Fibroblast of skin of left biceps (primary cell): Measurements from ENCODE around the gene H2AZ2.
"Not testable (repeated sequence)": the region's sequence is repeated elsewhere in the genome, so short reads cannot be mapped to it uniquely, and the experiment has no call there.

ENCODE experiments used
- DNase-seq, 2 experiments: peaks; one replicate each; pipeline ENCODE4 v3.0.0-alpha.2; 2013; ENCODE audit warnings: low read depth in 2 of 2

The H2AZ2 gene

DNA sequence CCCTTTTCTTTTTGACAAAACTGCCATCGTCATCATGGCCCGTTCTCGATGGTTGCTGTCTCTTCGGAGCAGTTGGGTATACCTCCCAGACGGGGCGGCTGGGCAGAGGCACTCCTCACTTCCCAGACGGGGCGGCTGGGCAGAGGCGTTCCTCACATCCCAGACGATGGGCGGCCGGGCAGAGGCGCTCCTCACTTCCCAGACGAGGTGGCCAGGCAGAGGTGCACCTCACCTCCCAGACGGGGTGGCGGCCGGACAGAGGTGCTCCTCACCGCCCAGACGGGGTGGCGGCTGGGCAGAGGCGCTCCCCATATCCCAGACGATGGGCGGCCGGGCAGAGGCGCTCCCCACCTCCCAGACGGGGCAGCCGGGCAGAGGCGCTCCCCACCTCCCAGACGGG, 22.9 kb upstream of the H2AZ2 start:
- DNase-seq = not testable (repeated sequence)

DNA sequence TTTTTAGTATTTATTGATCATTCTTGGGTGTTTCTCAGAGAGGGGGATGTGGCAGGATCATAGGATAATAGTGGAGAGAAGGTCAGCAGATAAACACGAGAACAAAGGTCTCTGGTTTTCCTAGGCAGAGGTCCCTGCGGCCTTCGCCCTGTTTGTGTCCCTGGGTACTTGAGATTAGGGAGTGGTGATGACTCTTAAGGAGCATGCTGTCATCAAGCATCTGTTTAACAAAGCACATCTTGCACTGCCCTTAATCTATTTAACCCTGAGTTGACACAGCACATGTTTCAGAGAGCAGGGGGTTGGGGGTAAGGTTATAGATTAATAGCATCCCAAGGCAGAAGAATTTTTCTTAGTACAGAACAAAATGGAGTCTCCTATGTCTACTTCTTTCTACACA, 22.4 kb upstream of the H2AZ2 start:
- not testable (repeated sequence) for DNase-seq

DNA sequence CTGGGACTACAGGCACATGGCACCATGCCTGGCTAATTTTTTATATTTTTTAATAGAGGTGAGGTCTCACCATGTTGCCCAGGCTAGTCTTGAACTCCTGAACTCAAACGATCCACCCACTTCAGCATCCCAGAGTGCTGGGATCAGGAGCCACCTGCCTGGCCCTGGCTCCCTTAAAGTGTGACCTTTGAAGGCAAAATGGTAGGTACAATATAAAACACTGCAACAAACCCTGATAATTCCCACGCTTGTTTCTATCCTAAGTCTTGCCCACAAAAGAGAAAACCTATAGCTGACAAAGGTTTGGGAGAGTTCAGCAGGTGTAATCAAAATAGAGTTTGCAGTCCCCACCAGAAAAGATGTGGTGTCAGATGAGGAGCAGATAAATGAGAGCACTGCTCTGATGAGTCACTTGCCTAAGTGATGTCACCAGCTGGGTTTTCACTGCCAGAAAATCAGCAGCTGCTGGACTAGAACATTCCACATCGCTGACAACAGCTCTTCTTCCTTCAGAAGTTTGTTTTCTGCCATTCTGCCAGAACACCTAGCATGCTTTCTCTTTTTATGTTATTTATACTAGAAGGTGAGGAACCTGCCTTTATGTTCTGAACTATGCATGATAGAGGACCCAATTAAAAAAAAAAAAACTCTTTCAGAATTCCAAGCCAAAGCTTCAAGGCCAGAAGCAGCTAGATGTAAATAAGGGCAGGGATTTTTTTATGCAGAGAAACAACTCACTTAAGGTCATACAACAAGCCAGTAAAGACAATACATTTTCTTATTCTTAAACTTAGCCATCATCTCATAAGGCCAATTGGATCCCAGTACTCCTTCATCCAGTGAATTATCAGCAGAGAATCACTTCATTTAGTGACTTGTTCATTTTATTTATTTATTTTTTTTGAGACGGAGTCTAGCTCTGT, 19.4 kb upstream of the H2AZ2 start:
- peak; percentile 29 to 44 for DNase-seq

DNA sequence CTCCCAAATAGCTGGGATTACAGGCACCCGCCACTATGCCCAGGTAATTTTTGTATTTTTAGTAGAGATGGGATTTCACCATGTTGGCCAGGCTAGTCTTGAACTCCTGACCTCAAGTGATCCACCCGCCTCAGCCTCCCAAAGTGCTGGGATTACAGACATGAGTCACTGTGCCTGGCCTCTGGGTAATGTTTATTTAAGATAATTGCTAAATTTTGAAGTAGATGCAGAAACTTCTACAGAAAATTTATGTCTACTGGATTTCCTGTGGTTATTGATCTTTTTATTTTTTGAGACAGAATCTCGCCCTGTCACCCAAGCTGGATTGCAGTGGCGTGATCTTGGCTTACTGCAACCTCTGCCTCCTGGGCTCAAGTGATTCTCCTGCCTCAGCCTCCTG, 14.1 kb upstream of the H2AZ2 start:
- not testable (repeated sequence) for DNase-seq

DNA sequence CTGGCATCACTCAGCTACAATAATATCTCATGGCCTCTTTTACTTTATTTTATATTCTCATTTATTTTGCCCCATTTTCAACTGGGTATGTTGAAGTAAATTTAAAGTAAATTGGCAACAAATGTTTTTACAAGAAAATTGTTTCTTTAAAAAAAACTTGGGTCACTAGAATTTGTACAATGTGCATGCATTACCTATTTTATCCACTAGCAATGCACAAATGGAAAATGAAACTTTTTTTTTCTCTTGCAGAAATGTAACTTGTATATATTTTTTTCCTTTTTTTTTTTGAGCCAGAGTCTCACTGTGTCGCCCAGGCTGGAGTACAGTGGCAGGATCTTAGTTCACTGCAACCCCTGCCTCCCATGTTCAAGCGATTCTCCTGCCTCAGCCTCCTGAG, 10.3 kb upstream of the H2AZ2 start:
- DNase-seq = no peak

DNA sequence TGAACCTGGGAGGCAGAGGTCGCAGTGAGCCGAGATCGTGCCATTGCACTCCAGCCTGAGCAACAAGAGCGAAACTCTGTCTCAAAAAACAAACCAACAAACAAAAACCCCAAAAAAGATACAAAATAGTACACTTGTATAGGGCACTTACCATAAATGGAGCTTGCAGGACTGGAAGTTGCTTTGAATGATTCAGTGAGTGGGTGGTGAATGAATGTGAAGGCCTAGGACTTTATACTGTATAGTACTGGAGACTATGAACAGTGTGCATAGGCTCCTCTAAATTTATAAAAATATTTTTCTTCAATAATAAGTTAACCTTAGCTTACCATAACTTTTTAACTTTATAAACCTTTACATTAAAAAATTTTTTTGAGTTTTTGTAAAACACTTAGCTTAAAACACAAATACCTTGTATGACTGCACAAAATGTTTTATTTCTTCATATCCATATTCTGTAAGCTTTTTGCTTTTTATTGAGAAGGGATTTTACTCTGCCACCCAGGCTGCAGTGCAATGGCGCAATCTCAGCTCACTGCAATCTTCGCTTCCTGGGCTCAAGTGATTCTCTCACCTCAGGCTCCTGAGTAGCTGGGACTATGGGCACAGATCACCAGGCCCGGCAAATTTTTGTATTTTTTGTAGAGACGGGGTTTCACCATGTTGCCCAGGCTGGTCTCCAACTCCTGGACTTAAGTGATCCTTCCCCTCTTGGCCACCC, 6.9 kb upstream of the H2AZ2 start:
- DNase-seq = no peak

DNA sequence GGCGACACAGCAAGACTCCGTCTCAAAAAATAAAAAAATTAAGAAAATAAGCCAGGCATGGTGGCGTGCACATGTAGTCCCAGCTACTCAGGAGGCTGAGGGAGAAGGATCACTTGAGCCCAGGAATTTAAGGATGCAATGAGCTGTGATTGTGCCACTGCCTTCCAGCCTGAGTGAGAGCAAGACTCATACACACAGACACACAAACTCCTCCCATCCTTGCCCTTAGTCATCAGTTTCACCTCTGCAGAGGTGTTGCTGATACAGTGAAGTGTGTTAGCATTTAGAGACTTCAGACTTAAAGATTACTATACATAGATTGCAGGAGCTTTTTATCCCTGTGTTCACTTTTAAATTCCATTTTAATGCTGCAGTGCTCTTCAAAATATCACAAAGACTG, 5.5 kb upstream of the H2AZ2 start:
- DNase-seq = no peak

DNA sequence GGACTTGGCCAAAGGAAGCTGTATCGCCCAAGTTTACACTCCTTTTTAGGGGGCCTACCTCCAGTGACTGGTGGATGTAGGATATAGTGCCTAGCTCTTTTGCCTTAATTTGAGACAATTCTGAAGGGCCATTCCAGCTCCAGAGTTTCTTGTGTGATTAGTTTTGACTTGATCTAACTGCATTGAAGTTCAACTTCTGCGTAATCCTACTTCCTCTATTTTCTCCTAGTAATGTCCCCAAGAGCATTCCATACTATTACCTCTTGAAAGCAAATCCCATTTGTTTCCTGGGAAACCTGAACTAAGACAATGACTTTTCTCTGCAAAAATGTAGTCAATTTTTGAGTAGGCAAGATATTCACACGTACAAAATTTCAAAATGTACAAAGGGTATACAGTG, 4.7 kb upstream of the H2AZ2 start:
- DNase-seq = no peak

DNA sequence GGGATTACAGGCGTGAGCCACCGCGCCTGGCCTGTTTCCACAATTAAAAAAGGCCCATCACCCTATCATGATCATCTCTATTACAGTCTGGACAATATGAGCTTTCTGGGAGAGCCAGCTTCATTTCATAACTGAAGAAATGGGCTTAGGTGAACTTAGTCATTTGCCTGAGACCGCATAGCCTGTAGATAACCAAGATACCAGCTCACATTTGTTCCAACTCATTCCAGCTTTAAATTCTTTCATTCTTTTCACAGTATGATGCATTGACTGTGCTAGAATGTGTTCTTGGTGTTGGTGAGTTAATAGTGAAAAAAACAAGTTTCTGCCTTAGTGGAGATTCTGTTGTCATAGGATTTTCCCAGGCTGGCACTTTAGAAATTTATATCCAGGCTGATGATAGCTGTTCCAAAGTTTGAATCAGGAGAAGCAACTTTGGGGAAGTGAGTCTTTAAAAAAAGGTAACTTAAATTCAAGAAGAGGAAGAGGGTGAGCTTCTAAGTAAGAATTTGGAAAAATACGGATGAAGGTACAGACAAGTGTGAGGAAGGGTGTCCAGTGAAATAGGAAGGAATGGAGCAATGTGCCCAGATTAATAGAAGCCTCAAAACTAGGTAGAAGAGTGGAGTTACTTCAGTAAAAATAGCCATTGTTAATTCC, 2.1 kb upstream of the H2AZ2 start:
- no peak for DNase-seq

DNA sequence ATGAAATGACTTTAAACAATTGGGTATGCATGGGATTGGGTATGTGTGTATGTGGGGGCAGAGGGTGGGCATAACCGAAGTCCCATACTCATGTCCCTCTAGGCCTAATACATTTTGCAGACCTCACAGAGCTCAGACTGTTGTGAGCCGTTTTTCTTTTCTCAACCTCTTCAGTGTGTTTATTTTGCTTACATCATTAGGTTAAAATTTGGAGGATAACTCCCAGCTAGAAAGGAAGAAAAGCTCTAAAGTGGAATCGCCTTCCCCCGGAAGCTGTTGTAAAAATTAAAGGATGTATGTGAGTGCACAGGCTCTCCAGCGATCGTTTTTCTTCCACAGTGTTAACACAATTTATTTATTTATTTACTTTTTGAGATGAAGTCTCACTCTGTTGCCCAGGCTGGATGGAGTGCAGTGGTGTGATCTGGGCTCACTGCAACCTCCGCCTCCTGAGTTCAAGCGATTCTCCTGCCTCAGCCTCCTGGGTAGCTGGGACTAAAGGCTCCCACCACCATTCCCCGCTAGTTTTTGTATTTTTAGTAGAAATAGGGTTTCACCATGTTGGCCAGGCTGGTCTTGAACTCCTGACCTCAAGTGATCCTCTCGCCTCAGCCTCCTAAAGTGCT, 1.5 kb upstream of the H2AZ2 start:
- no peak for DNase-seq

DNA sequence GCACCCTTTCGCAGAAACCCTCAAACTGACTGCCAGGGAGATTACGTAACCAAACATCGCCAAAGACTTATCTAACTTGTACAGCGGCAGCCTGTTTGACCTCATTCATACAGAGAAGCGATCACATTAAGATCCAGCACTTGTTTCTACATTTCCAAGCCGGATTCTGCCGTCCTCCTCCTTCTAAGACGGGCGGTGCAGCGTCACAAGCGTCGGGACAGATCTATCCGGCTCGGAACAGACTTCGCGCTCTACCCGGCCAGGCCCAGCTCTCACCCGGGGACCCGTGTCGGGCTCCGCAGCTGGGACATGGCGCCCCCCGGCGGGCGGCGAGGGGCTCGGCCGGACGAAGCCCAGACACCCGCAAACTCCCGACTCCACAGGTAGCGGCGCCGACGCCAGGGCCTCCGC, 373 bp downstream of the H2AZ2 start:
- peak; percentile 53 to 65 for DNase-seq

DNA sequence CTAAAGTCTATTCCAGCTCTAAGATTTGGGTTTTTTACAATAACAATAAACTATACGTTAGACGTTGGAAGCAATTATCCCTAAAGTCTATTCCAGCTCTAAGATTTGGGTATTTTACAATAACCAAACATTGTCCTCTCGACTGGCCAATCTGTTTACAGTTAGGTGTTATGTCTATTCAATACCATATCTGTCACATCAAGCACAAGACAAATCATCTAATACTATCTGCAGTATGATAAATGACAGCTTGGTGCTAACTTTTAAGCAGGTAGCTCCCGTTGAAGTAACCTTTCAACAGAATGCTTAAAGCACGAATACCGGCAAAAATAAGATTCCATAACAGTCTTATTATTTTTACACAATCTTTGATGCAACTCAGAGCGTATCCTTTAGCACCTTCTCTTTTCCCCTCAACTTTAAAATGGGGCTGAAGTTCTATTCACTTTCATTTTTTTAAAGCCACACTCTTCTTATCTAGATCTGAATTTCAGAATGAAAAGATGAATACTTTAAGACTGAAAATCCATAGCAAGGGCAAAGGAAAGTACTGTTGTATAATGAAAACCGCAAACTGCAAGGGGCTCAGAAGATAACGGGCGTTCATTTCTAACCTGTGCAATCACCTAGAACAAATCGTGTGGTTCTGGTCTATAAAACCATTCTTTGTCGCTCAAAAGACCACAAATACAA, 925 bp downstream of the H2AZ2 start:
- no peak for DNase-seq

DNA sequence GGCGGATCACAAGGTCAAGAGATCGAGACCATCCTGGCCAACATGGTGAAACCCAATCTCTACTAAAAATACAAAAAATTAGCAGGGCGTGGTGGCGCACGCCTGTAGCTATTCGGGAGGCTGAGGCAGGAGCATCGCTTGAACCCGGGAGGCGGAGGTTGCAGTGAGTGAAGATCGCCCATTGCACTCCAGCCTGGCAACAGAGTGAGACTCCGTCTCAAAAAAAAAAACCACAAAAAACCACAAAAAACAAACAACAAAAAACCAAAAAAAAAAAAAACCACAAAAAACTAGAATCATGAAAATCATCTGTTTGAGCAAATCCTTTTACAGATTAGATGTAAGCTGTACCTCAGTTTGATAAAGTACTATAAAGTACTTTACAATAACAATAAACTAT, 1.5 kb downstream of the H2AZ2 start:
- DNase-seq = not testable (repeated sequence)

DNA sequence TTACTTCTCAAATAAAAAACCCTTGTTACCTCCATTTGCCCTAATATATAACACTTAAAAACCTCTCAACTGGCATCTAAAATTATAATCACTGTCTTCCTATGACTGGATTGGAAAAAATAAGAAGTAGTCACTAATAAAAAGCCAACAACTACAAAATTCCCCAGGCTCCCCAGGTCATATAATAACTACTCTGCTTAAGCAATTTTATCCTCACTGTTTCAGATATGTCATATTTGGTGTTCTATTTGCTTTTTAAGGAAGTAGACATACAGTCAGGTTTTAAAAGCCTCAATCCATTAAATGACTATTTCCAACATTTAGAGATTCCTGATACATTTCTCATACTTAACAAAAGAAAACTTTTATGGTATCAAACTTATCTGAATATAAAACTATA, 2.4 kb downstream of the H2AZ2 start:
- DNase-seq = no peak

DNA sequence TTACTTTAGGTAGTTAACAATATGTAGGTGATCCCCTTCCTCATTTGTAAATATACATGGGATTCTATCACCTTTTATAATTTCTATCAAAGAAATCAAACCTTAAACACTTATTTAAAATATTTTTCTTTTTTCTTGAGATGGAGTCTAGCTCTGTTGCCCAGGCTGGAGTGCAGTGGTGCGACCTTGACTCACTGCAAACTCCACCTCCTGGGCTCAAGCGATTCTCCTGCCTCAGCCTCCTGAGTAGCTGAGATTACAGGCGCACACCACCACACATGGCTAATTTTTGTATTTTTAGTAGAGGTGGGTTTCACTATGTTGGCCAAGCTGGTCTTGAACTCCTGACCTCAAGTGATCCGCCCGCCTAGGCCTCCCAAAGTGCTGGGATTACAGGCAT, 4.4 kb downstream of the H2AZ2 start:
- DNase-seq = not testable (repeated sequence)

DNA sequence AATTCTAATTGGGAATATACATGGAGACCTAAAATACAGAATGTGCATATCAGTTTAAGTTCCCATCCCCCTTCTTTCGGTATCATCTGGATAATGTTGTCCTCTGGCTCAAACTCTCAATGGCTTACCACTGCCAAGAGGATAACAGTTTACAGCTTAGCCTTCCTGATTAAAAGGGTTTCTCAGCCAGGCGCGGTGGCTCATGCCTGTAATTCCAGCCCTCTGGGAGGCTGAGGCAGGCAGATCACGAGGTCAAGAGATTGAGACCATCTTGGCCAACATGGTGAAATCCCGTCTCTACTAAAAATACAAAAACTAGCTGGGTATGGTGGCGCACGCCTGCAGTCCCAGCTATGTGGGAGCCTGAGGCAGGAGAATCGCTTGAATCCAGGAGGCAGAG, 5.2 kb downstream of the H2AZ2 start:
- DNase-seq = not testable (repeated sequence)

DNA sequence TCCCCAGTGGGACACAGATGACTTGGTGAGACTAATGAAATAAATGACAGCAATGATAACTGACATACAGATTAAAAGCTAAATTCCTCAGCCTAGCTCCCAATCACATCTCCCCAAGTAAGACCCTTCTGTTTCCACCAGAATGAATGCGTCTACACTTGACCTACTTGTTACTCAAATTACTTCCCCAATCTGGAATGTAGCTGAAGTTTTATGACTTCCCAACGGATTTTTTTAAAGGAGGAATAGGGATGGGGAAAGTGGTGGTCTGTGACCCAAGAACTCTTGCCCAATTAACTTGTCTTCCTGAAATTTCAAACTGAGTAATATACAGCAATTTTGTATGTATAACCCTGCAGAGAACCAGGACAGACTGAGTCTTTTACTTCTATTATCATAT, 9.1 kb downstream of the H2AZ2 start:
- DNase-seq = no peak

DNA sequence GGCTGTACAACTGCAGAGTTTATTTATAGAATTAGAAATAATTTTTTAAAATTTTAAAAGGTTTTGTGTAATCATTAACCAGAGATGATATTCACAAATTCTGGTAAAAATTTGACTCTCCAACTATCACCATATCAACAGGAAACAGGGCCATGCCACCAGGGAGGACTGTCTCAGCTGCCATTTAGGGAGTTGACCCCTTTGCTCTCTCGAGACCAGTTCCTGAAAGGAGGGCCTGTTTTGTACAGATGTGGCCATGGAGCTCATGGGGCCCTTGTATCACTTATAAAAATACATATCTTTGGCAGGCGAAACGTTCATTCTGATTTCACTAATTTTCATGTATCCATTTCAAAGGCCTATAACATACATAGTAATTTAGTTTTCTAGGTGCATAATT, 20.3 kb downstream of the H2AZ2 start:
- DNase-seq = no peak

DNA sequence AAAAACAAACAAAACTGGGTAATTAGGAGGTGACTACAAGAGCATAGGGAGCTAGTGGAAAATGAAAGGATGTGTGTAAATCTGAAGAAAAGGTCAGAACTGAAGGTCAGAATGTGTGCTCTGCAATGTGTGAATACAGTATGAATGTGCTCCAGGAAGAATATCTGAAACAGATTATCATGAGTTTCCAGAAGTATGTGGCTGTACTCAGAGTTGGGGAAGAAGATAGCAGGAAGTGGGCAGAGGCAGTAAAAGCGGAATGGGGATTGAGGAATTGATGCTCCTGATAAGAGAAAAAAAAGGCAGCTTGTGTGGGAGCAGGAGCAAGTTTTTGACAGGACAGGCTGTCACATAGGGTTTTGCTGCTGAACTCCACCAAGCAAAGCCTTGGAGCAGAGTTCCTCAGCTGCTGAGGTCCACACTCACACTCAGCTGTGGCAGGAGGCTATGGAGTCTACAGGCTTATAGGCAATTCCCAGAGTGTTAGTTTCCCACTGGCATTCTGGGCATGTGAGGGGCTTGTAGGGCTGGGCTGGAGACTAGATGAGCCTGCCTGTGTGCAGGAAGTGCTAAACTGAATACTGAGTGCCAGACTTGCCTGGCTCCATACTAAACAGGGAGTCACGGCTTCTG, 22.9 kb downstream of the H2AZ2 start:
- DNase-seq = no peak

DNA sequence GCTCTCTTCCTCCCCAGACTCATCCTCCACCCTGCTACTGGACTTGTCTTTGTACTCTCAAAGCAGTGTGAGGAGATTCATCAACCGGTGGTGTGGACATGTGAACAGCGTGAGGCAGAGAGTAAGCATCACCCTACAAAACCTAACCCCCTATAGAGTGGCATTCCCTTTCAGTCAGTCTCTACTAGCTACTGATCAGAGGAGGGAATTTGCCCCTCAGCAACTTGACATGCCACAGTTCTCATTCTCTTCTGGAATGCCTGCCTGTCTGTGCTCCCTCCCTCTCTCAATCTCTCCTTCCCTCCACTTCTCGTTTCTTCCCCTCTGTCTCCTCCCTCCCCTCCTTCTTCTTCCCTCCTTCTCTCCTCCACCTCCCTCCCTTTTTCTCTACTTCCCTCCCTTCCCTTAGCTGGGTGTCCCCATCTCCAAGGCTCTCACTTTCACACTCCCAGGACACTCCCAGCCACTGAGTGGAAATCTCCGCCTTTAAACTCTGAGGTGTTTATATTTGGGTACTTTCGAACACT, 24.6 kb downstream of the H2AZ2 start:
- DNase-seq = no peak

DNA sequence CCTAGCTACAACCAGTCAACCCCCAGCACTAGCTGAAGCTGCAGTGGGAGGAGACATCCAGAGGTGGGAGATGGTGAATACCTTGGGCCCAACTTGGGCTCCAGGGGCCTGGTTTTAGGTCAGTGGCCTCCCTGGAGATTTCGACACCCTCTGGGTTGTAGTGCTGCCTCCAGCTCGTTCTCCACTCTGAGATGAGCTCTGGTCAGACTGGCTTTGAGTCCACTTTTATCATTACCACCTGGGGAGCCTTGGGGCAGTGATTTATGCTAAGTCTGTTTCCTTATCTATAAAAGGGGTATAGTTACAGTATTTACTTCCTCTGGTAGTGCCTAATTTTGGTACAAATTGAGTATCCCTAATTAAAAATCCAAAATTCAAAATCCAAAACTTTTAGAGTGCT, 28.6 kb downstream of the H2AZ2 start:
- no peak for DNase-seq
